ENCODE data around the gene TFB1M.

TFB1M gene

DNA sequence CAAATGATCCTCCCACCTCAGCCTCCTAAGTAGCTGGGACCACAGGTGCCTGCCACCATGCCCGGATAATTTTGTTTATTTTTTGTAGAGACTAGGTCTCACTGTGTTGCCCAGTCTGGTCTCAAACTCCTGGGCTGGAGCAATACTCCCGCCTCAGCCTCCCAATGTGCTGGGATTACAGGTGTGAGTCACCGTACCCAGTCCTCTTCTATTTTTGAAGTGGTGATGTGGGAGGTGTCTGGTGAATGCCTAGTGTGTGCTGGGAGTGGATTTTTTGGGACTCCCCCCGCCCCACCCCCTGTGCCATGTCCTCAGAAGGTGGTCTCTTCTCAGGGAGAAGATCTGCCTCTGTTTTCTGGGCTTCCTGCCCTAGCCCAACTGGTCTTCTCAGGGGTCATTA is 98.4 kb downstream of the TFB1M start:
- Mint-ChIP-seq H3K4me3 (no peak overlapping the region), H3K27ac (no peak overlapping the region), H3K9me3 (no peaks in the 10 kb centered on the region), H3K4me1 (ENCODE audit: low read depth) (no peaks in the 10 kb centered on the region), H3K36me3 (ENCODE audit: low read depth) (peaks cover 5% of the 10 kb centered on the region), H3K27me3 (ENCODE audit: low read depth) (peaks cover 11% of the 10 kb centered on the region)

- no peak overlapping the region for H3K4me3 Mint-ChIP-seq
- no peaks in the 10 kb centered on the region for H3K4me1 Mint-ChIP-seq (ENCODE audit: low read depth)
- H3K36me3 Mint-ChIP-seq (ENCODE audit: low read depth) = peaks cover 4% of the 10 kb centered on the region
- no peaks in the 10 kb centered on the region for H3K9me3 Mint-ChIP-seq
- no peak overlapping the region for H3K27ac Mint-ChIP-seq
- H3K27me3 Mint-ChIP-seq (ENCODE audit: low read depth) = peaks cover 11% of the 10 kb centered on the region
These were observed 100.5 kb downstream of the TFB1M start for GRCh38 chr6:155213611-155214372.

DNA sequence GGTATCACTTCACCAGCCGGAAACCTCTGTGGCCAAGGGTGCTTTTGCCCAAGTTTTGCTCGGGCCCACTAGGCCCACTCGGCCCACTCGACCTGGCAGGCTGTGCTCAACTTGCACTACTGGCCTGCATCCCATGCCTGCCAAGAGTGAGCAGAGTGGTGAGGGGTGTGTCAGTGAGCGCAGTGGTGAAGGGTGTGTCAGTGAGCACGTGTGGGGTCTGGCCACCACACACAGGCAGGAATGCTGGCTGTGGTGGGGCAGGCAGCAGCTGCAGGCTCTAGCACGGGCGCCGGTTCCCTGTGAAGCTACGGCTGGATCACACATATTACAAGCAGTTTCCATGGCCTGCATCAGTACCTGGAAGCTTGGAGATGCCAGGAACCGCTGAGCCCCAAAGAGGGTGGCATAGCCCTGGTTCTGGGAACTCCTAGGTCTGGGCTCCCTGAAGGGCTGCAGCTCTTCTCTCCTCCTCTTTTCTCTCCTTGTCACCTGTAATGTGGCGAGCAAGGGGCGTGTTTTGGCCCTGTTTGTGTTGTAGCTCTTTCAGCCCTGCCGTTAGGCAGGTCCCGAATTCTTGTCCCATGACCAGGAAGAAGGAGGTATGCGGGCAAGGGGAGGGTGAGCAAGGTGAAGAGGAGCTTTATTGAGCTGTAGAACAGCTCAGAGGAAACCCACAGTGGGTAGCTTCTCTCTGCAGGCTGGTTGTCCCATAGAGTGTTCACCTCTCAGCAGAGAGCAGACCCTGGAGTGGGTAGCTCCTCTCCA is 101.5 kb downstream of the TFB1M start:
- peaks cover 4% of the 10 kb centered on the region for H3K36me3 Mint-ChIP-seq (ENCODE audit: low read depth)
- no peaks in the 10 kb centered on the region for H3K9me3 Mint-ChIP-seq
- no peak overlapping the region for H3K27ac Mint-ChIP-seq
- peaks cover 11% of the 10 kb centered on the region for H3K27me3 Mint-ChIP-seq (ENCODE audit: low read depth)
- no peak overlapping the region for H3K4me3 Mint-ChIP-seq
- no peaks in the 10 kb centered on the region for H3K4me1 Mint-ChIP-seq (ENCODE audit: low read depth)

DNA sequence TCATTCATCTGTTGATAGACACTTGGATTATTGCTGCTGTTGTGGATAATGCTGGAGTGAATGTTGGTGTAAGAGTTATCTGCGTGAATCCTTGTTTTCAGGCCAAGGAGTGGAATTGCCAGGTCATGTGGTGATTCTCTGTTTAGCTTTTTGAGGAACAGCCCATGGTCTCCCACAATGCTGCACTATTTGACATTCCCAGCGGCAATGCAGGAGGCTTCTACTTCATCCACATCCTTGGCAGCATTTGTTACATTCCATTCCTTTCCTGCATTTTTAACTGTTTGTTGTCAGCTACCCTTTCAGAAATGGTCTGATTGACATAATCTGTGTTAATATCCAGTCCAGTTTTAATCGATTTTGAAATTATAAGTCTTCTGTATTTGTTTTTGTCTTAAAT is 102.2 kb downstream of the TFB1M start:
- Mint-ChIP-seq H3K27ac (no peak overlapping the region), H3K9me3 (no peaks in the 10 kb centered on the region), H3K4me1 (ENCODE audit: low read depth) (no peaks in the 10 kb centered on the region), H3K27me3 (ENCODE audit: low read depth) (peaks cover 11% of the 10 kb centered on the region), H3K4me3 (no peak overlapping the region), H3K36me3 (ENCODE audit: low read depth) (peaks cover 4% of the 10 kb centered on the region)

DNA sequence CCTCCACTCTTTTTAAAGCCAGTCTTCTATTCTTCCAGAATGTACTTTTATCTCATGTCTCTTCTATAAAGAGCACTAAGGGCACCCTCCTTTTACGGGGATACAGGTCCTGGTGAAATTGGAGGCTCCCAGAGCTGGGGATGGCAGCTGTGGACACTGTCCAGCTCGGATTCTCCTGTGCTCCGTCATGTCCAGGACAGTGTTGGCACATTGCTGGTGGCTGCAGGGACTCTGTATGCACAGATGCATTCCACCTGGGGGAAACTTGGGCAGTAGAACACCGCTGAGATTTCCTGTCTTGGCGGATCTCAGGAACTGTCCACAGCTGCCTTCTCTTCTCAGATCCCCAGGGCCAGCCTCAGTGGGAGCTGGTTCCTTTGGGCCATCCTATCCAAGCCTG is 107.1 kb downstream of the TFB1M start:
- Mint-ChIP-seq H3K4me1 (ENCODE audit: low read depth) (no peaks in the 10 kb centered on the region), H3K27ac (no peak overlapping the region), H3K9me3 (no peaks in the 10 kb centered on the region), H3K36me3 (ENCODE audit: low read depth) (peaks cover 2% of the 10 kb centered on the region), H3K27me3 (ENCODE audit: low read depth) (peaks cover 4% of the 10 kb centered on the region), H3K4me3 (no peak overlapping the region)
